ENCODE results near the gene DNAH1.

The DNAH1 gene

GRCh38 chr3:52357151-52358080 is 41.3 kb downstream of the DNAH1 start:
- Histone ChIP-seq H3K27ac (ENCODE audit: insufficient read depth, low read length, poor library complexity, severe bottlenecking) (no peak overlapping the region), H3K27me3 (replicated peaks; ENCODE audit: control insufficient read depth, insufficient read depth, low read length, poor library complexity, severe bottlenecking) (no peaks in the 10 kb centered on the region), H3K9me3 (ENCODE audit: control insufficient read depth, low read length) (no peaks in the 10 kb centered on the region), H3K4me1 (ENCODE audit: control insufficient read depth, insufficient read depth, low read length, poor library complexity, severe bottlenecking) (no peaks in the 10 kb centered on the region), H3K4me3 (ENCODE audit: insufficient read depth, low read depth, low read length, poor library complexity, severe bottlenecking) (no peak overlapping the region), H3K36me3 (ENCODE audit: control insufficient read depth, insufficient read depth, low read length) (peaks cover 54% of the 10 kb centered on the region)
- DNase-seq, result no peak

- no peak for DNase-seq
- Histone ChIP-seq H3K27me3 (replicated peaks; ENCODE audit: control insufficient read depth, insufficient read depth, low read length, poor library complexity, severe bottlenecking) (no peaks in the 10 kb centered on the region), H3K4me3 (ENCODE audit: insufficient read depth, low read depth, low read length, poor library complexity, severe bottlenecking) (no peak overlapping the region), H3K4me1 (ENCODE audit: control insufficient read depth, insufficient read depth, low read length, poor library complexity, severe bottlenecking) (no peaks in the 10 kb centered on the region), H3K36me3 (ENCODE audit: control insufficient read depth, insufficient read depth, low read length) (peaks cover 63% of the 10 kb centered on the region), H3K27ac (ENCODE audit: insufficient read depth, low read length, poor library complexity, severe bottlenecking) (no peak overlapping the region), H3K9me3 (ENCODE audit: control insufficient read depth, low read length) (no peaks in the 10 kb centered on the region)
These were observed 42.3 kb downstream of the DNAH1 start for GRCh38 chr3:52358362-52358940.

GRCh38 chr3:52359116-52359855 is 43.2 kb downstream of the DNAH1 start:
- H3K4me1 ChIP-seq (ENCODE audit: control insufficient read depth, insufficient read depth, low read length, poor library complexity, severe bottlenecking), result no peaks in the 10 kb centered on the region
- peaks cover 71% of the 10 kb centered on the region for H3K36me3 ChIP-seq (ENCODE audit: control insufficient read depth, insufficient read depth, low read length)
- no peak overlapping the region for H3K27ac ChIP-seq (ENCODE audit: insufficient read depth, low read length, poor library complexity, severe bottlenecking)
- H3K9me3 ChIP-seq (ENCODE audit: control insufficient read depth, low read length), result no peaks in the 10 kb centered on the region
- H3K4me3 ChIP-seq (ENCODE audit: insufficient read depth, low read depth, low read length, poor library complexity, severe bottlenecking), result no peak overlapping the region
- DNase-seq, result no peak
- no peaks in the 10 kb centered on the region for H3K27me3 ChIP-seq (replicated peaks; ENCODE audit: control insufficient read depth, insufficient read depth, low read length, poor library complexity, severe bottlenecking)

DNA sequence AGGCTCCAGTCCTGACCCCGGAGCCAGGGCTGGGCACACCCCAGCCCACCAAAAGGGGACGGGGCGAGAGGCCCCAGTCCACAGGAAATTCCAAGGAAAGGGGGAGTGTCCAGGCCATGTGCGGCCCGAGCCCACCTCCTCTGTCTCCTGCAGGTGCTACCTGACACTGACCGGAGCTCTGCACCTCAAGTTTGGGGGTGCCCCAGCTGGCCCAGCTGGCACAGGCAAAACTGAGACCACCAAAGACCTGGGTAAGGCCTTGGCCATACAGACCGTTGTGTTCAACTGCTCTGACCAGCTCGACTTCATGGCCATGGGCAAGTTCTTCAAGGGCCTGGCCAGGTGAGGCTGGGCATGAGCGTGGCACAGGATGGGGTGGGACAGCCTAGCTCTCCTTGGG is 44.9 kb downstream of the DNAH1 start:
- H3K4me3 ChIP-seq (ENCODE audit: insufficient read depth, low read depth, low read length, poor library complexity, severe bottlenecking), result no peak overlapping the region
- DNase-seq, result no peak
- no peak overlapping the region for H3K27ac ChIP-seq (ENCODE audit: insufficient read depth, low read length, poor library complexity, severe bottlenecking)
- H3K9me3 ChIP-seq (ENCODE audit: control insufficient read depth, low read length), result no peaks in the 10 kb centered on the region
- H3K36me3 ChIP-seq (ENCODE audit: control insufficient read depth, insufficient read depth, low read length), result peaks cover 81% of the 10 kb centered on the region
- no peaks in the 10 kb centered on the region for H3K27me3 ChIP-seq (replicated peaks; ENCODE audit: control insufficient read depth, insufficient read depth, low read length, poor library complexity, severe bottlenecking)
- H3K4me1 ChIP-seq (ENCODE audit: control insufficient read depth, insufficient read depth, low read length, poor library complexity, severe bottlenecking), result no peaks in the 10 kb centered on the region

GRCh38 chr3:52361454-52361853 is 45.3 kb downstream of the DNAH1 start:
- no peak for DNase-seq
- Histone ChIP-seq H3K4me3 (ENCODE audit: insufficient read depth, low read depth, low read length, poor library complexity, severe bottlenecking) (no peak overlapping the region), H3K27me3 (replicated peaks; ENCODE audit: control insufficient read depth, insufficient read depth, low read length, poor library complexity, severe bottlenecking) (no peaks in the 10 kb centered on the region), H3K4me1 (ENCODE audit: control insufficient read depth, insufficient read depth, low read length, poor library complexity, severe bottlenecking) (no peaks in the 10 kb centered on the region), H3K9me3 (ENCODE audit: control insufficient read depth, low read length) (no peaks in the 10 kb centered on the region), H3K36me3 (ENCODE audit: control insufficient read depth, insufficient read depth, low read length) (peaks cover 84% of the 10 kb centered on the region), H3K27ac (ENCODE audit: insufficient read depth, low read length, poor library complexity, severe bottlenecking) (no peak overlapping the region)

- H3K36me3 ChIP-seq (ENCODE audit: control insufficient read depth, insufficient read depth, low read length), result peaks cover 89% of the 10 kb centered on the region
- no peak for DNase-seq
- H3K9me3 ChIP-seq (ENCODE audit: control insufficient read depth, low read length), result no peaks in the 10 kb centered on the region
These were observed 45.8 kb downstream of the DNAH1 start for GRCh38 chr3:52361898-52362297.

GRCh38 chr3:52364322-52365035 is 48.4 kb downstream of the DNAH1 start:
- H3K4me1 ChIP-seq (ENCODE audit: control insufficient read depth, insufficient read depth, low read length, poor library complexity, severe bottlenecking), result no peaks in the 10 kb centered on the region
- H3K4me3 ChIP-seq (ENCODE audit: insufficient read depth, low read depth, low read length, poor library complexity, severe bottlenecking), result no peak overlapping the region
- H3K27ac ChIP-seq (ENCODE audit: insufficient read depth, low read length, poor library complexity, severe bottlenecking), result no peak overlapping the region
- no peaks in the 10 kb centered on the region for H3K9me3 ChIP-seq (ENCODE audit: control insufficient read depth, low read length)
- no peak for DNase-seq
- no peaks in the 10 kb centered on the region for H3K27me3 ChIP-seq (replicated peaks; ENCODE audit: control insufficient read depth, insufficient read depth, low read length, poor library complexity, severe bottlenecking)
- peaks cover 81% of the 10 kb centered on the region for H3K36me3 ChIP-seq (ENCODE audit: control insufficient read depth, insufficient read depth, low read length)

More at GRCh38 chr3:52361898-52362297, 45.8 kb downstream of the DNAH1 start:
- no peaks in the 10 kb centered on the region for H3K27me3 ChIP-seq (replicated peaks; ENCODE audit: control insufficient read depth, insufficient read depth, low read length, poor library complexity, severe bottlenecking)
- H3K27ac ChIP-seq (ENCODE audit: insufficient read depth, low read length, poor library complexity, severe bottlenecking), result no peak overlapping the region
- no peaks in the 10 kb centered on the region for H3K4me1 ChIP-seq (ENCODE audit: control insufficient read depth, insufficient read depth, low read length, poor library complexity, severe bottlenecking)
- no peak overlapping the region for H3K4me3 ChIP-seq (ENCODE audit: insufficient read depth, low read depth, low read length, poor library complexity, severe bottlenecking)

GRCh38 chr3:52366527-52366926 is 50.4 kb downstream of the DNAH1 start:
- H3K9me3 ChIP-seq (ENCODE audit: control insufficient read depth, low read length), result no peaks in the 10 kb centered on the region
- H3K27ac ChIP-seq (ENCODE audit: insufficient read depth, low read length, poor library complexity, severe bottlenecking), result no peak overlapping the region
- H3K36me3 ChIP-seq (ENCODE audit: control insufficient read depth, insufficient read depth, low read length), result peaks cover 61% of the 10 kb centered on the region
- no peak for DNase-seq
- H3K4me1 ChIP-seq (ENCODE audit: control insufficient read depth, insufficient read depth, low read length, poor library complexity, severe bottlenecking), result no peaks in the 10 kb centered on the region
- H3K4me3 ChIP-seq (ENCODE audit: insufficient read depth, low read depth, low read length, poor library complexity, severe bottlenecking), result no peak overlapping the region
- H3K27me3 ChIP-seq (replicated peaks; ENCODE audit: control insufficient read depth, insufficient read depth, low read length, poor library complexity, severe bottlenecking), result no peaks in the 10 kb centered on the region

GRCh38 chr3:52367891-52368880 is 52.1 kb downstream of the DNAH1 start:
- Histone ChIP-seq H3K9me3 (ENCODE audit: control insufficient read depth, low read length) (no peaks in the 10 kb centered on the region), H3K4me1 (ENCODE audit: control insufficient read depth, insufficient read depth, low read length, poor library complexity, severe bottlenecking) (no peaks in the 10 kb centered on the region), H3K4me3 (ENCODE audit: insufficient read depth, low read depth, low read length, poor library complexity, severe bottlenecking) (no peak overlapping the region), H3K27me3 (replicated peaks; ENCODE audit: control insufficient read depth, insufficient read depth, low read length, poor library complexity, severe bottlenecking) (no peaks in the 10 kb centered on the region), H3K36me3 (ENCODE audit: control insufficient read depth, insufficient read depth, low read length) (peaks cover 52% of the 10 kb centered on the region), H3K27ac (ENCODE audit: insufficient read depth, low read length, poor library complexity, severe bottlenecking) (no peak overlapping the region)
- no peak for DNase-seq
